HG03432 (cell line): ENCODE measurements around the gene LYPD6.

Experiments
- ATAC-seq: cut with Tn5 transposase; IDR thresholded peaks from one replicate; pipeline ENCODE4 v1.9.1; 2021; ENCODE audit warnings: mild to moderate bottlenecking, moderate library complexity; ENCODE audit not compliant: unreplicated experiment

LYPD6 gene

GRCh38 chr2:149346272-149346671 lies 15.9 kb downstream of the LYPD6 start:
- ATAC-seq: no peak

- ATAC-seq: no peak
Measured at GRCh38 chr2:149348291-149348690, 17.9 kb downstream of the LYPD6 start.

GRCh38 chr2:149353421-149353820 lies 23.0 kb downstream of the LYPD6 start:
- ATAC-seq: no peak

- ATAC-seq: no peak
Measured at GRCh38 chr2:149355716-149356422, 25.5 kb downstream of the LYPD6 start.

GRCh38 chr2:149357058-149357457 lies 26.7 kb downstream of the LYPD6 start:
- no peak for ATAC-seq

GRCh38 chr2:149360106-149360505 lies 29.7 kb downstream of the LYPD6 start:
- no peak for ATAC-seq

GRCh38 chr2:149363958-149364357 lies 33.6 kb downstream of the LYPD6 start:
- no peak for ATAC-seq

GRCh38 chr2:149364839-149365238 lies 34.5 kb downstream of the LYPD6 start:
- no peak for ATAC-seq

- no peak for ATAC-seq
Measured at GRCh38 chr2:149365931-149366583, 35.7 kb downstream of the LYPD6 start.

GRCh38 chr2:149370061-149370775 lies 39.8 kb downstream of the LYPD6 start:
- ATAC-seq: no peak

GRCh38 chr2:149371476-149371875 lies 41.1 kb downstream of the LYPD6 start:
- ATAC-seq: no peak

GRCh38 chr2:149375801-149376361 lies 45.5 kb downstream of the LYPD6 start:
- ATAC-seq: no peak

- ATAC-seq: no peak
Measured at GRCh38 chr2:149380205-149380604, 49.8 kb downstream of the LYPD6 start.

- no peak for ATAC-seq
Measured at GRCh38 chr2:149383340-149383739, 53.0 kb downstream of the LYPD6 start.

- no peak for ATAC-seq
Measured at GRCh38 chr2:149385350-149385749, 55.0 kb downstream of the LYPD6 start.

GRCh38 chr2:149387411-149387810 lies 57.0 kb downstream of the LYPD6 start:
- no peak for ATAC-seq

GRCh38 chr2:149388120-149388816 lies 57.9 kb downstream of the LYPD6 start:
- no peak for ATAC-seq

- ATAC-seq: no peak
Measured at GRCh38 chr2:149389506-149390167, 59.2 kb downstream of the LYPD6 start.

- ATAC-seq: no peak
Measured at GRCh38 chr2:149393614-149394013, 63.2 kb downstream of the LYPD6 start.

GRCh38 chr2:149394864-149395263 lies 64.5 kb downstream of the LYPD6 start:
- ATAC-seq: no peak
